Stimulated activated CD4-positive, alpha-beta T cell treated with anti-CD3 and anti-CD28 coated beads, Interleukin-2, amount 100 ng/mL, for 24 hours (primary cell): ENCODE data around the gene DNTTIP2.
A peak's percentile ranks its signal among the peaks of the same experiment; 100 is the strongest.
"Not testable (repeated sequence)": the region's sequence is repeated elsewhere in the genome, so short reads cannot be mapped to it uniquely, and the experiment has no call there.

Experiments used
- DNase-seq, 2 donors: peaks; one replicate each; pipeline ENCODE4 v3.0.0-alpha.2; 2020

Gene DNTTIP2

DNA sequence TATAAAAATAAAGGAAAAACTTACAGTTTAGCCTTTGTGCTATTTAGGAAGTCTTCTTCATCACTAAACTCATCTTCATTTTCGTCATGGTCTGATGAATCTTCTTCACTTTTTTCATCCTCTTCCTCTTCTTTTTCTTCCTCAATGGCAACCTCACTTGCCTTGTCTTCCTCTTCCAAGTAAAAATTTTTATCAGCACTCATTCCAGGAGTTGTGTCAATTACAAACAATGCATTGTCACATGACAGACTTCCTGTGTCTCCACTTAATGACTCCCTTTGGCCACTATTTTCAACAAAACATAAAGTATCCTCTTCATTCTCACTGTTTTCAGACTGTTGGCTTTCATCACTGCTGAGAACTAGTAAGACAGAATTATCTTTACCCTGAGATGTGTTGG lies 2.8 kb downstream of the DNTTIP2 start:
- DNase-seq = no peak

DNA sequence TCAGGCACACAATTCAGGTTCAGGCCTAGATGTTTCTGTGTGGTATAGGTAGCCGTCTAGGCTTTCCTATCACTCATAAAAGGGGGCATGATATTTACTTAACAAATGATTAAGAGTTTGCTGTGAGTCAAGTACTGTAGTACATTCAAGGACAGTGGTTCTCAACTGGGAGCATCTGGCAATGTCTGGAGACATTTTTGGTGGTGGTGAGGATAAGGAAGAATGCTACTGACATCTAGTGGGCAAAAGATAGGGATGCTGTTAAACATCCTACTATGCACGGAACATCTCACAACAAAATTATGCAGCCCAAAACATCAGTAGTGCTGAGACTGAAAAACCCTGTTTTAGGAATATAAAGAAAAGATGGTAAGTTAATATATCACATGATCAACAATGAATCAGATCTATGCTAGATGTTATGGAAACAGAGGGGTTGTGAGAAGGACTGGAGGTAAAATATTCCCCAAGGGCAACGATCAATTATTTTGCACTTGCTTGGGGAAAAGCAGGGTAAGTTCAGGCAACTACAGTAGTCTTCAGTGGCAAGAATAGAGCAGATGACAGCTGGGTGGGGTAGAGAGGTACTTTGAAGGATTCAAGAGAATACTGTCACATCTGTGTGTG lies 4.9 kb downstream of the DNTTIP2 start:
- no peak for DNase-seq

- DNase-seq = no peak
Observed at GRCh38 chr1:93871366-93871765, 7.6 kb downstream of the DNTTIP2 start.

DNA sequence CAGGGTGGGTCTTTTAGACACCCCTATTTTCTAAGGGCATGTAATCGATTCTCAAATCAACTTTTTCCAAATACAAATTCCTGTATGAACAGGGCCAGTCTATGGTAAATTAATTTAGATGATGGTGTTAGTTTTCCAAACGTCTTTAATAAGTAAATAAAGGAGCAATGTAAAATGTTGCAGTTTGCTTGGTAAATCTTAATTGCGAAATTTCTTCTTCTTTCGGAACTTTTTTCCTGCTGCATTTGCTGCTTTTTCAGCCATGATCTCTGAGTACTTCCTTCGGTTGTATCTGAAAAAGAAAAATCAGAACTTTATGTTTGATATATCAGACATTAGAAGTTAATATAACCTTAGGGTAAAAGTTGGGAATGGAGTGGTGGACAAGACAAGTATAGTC lies 9.4 kb downstream of the DNTTIP2 start:
- DNase-seq = no peak

- not testable (repeated sequence) for DNase-seq
Observed at GRCh38 chr1:93868492-93868891, 10.5 kb downstream of the DNTTIP2 start.

DNA sequence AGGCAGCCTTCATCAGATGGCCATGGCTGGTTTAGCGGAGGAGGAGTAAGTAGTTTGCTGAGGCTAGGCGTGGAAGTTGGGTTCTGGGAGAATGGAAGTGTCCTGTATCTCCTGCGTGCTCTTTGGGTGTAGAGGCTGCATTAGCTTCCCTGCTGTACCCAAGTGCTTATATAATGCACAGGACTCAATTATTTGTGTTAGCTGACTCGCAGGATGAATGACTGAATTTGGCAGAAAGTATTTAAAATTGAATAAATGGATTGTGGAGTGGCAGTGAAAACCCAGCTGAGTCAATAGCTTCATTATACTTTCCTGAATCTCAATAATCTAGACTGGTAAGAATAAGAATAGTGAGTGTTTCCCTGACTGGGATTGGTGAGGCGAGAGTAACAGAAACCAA lies 13.8 kb downstream of the DNTTIP2 start:
- DNase-seq = no peak

DNA sequence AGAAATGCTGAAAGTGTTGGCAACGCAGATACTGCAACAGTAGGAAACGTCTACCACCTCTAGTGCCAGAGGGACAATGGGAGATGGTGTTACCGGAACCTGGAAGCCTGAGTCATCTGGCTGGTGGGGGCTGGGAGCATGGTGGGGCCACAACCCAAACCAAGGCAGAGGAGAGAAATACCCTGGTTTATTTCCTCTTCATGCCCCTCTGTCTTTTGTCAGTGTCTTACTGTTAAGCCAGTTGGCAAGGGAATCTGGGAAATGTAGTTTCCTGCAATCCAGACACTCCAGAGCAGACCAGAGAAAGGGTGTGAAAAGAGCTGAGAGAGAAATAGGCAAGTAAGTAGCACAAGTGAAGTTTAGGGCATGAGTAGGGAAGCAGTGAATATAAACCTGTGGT lies 14.8 kb downstream of the DNTTIP2 start:
- no peak for DNase-seq

DNA sequence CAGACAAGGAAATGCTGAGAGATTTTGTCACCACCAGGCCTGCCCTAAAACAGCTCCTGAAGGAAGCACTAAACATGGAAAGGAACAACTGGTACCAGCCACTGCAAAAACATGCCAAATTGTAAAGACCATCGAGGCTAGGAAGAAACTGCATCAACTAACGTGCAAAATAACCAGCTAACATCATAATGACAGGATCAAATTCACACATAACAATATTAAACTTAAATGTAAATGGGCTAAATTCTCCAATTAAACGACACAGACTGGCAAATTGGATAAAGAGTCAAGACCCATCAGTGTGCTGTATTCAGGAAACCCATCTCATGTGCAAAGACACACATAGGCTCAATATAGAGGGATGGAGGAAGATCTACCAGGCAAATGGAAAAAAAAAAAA lies 21.4 kb downstream of the DNTTIP2 start:
- DNase-seq = not testable (repeated sequence)

DNA sequence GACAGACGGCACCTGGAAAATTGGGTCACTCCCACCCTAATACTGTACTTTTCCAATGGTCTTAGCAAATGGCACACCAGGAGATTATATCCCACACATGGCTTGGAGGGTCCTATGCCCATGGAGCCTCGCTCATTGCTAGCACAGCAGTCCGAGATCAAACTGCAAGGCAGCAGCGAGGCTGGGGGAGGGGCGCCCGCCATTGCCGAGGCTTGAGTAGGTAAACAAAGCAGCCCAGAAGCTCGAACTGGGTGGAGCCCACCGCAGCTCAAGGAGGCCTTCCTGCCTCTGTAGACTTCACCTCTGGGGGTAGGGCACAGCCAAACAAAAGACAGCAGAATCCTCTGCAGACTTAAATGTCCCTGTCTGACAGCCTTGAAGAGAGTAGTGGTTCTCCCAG lies 23.0 kb downstream of the DNTTIP2 start:
- DNase-seq = not testable (repeated sequence)

DNA sequence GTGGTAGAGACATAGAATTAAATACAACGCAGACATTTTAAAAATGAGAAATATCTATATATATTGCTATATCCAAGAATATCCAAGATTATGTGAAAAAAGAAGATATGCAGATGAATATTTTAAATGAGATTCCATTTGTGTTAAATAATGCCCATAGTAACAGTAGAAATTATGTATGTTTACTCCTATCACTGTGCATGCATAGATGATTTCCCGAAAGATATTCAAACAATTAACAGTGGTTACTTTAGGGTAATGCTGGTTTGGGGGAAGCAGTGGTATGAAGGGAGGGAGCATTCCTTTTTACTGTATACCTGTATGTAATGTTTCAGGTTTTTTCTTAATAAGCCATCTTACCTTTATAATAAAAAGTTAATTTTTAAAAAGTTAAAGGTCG lies 25.1 kb downstream of the DNTTIP2 start:
- DNase-seq = no peak

GRCh38 chr1:93851878-93852277 lies 27.1 kb downstream of the DNTTIP2 start:
- no peak for DNase-seq

DNA sequence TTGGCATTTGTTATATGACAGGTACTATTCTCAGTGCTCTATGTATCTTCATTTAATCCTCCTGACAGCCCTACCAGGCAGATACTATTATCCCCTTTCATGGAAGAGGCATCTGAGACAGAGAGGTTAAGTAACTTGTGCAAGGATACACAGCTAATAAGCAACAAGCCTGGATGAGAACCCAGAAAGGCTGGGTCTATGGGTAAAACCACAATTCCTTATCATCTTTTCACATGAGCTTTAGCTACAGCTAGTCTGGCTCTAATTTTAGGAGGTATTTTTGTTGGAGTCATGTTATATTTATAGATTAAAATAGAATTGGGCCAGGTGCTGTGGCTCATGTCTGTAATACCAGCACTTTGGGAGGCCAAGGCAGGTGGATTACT lies 27.7 kb downstream of the DNTTIP2 start:
- no peak for DNase-seq

DNA sequence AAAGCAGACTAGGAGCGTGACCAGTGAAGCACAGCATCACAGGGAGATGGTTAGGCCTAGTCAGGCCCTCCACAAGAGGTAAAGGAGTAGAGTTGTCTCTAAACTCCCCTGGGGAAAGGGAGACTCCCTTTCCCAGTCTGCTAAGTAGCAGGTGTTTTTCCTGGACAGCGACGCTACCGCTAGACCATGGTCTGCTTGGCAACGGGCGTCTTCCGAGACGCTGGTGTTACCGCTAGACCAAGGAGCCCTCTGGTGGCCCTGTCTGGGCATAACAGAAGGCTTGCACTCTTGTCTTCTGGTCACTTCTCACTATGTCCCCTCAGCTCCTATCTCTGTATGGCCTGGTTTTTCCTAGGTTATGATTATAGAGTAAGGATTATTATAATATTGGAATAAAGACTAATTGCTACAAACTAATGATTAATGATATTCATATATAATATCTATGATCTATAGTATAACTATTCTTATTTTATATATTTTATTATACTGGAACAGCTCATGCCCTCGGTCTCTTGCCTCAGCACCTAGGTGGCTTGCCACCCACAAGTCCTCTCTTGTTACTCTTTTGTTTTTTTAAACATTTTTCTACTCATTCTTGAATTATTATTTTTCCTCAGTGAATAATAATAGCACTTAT lies 28.2 kb downstream of the DNTTIP2 start:
- peak; percentile 65 to 67 for DNase-seq

DNA sequence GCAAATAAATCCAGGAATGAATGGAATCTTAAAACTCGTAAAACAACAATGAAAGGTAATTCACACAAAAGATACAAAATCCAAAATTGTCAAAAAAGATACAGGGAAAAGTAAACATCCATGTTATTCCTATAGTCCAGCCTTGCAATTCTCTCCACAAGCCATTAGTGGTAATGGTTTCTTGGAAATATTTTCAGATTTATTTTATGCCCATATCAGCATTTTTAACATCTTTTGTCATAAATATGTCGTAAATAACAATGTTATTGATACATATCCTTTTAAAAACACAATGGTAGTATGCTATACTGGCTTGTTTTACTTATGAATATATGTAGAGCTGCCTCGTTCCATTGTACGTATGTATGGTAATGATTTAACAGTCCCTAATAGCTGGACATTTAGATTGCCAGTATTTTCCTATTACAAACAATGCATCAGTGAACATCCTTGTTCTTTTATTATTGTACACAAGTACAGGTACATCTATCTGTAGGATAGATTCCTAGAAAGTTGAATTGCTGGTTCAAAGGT lies 30.6 kb downstream of the DNTTIP2 start:
- no peak for DNase-seq

GRCh38 chr1:93847811-93848288 lies 31.2 kb downstream of the DNTTIP2 start:
- peak; percentile 69 to 72 for DNase-seq

- DNase-seq = peak; percentile 86 to 89
Observed at GRCh38 chr1:93846992-93847810, 31.8 kb downstream of the DNTTIP2 start.

GRCh38 chr1:93846206-93846991 lies 32.6 kb downstream of the DNTTIP2 start:
- peak; percentile 83 for DNase-seq

- no peak for DNase-seq
Observed at GRCh38 chr1:93845538-93846205, 33.3 kb downstream of the DNTTIP2 start.

DNA sequence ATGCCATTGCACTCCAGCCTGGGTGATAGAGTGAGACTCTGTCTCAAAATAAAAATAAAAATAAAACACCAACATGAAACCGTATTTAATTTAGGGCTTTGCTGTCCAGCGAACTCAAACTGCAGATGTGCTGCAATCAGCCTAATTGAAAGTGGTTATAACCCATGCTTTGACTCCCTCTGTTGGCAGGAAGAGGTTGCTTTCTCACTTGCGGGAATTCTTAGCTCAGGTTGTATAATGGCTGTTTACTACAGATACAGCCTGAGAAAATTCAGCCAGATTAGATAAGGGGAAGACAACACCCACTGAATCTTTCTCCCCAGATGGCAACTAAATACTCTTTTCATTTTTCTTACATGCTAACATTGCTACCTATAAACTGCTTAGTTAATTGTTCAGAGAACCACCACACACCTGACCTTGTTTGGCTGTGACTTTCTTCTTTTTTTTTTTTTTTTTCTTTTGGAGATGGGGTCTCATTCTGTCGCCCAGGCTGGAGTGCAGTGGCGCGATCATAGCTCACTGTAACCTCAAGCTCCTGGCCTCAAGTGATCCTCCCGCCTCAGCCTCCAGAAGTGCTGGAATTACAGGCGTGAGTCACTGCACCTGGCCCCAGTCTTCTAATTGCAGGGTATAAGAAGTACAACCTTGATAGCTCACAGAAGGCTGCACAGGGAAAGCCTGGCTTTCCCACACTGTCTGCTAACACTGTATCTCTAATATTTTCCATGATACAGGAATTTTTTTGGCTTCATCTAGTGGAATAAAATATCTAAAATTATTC lies 34.6 kb downstream of the DNTTIP2 start:
- DNase-seq = no peak

GRCh38 chr1:93842750-93843500 lies 36.1 kb downstream of the DNTTIP2 start:
- DNase-seq = no peak

DNA sequence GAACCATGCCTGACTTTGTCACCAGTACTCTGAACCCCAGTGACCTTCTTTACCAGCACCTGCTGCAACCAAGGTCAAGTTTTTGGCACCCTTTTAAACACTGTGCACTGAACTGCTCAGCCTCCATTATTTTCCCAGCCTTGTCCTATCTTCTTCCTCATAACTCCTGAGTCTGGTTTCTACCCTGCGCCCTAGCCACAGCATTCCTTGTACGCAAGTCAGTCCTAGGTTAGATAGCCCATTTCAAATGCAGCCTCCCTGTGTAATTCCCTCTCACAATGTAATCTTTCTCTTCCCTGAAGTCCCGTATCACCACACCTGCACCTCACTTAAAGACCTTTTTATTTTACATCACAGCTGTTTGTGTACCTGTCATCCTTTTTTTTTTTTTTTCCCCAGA lies 37.2 kb downstream of the DNTTIP2 start:
- DNase-seq = no peak
